T1000 (cell line): Measurements from ENCODE around the gene ASPDH.

ENCODE experiments used
- DNase-seq: peaks from one replicate; lab custom pipeline; 2025; ENCODE audit warnings: mixed read lengths; lab: John Stamatoyannopoulos, UW

The ASPDH gene

DNA sequence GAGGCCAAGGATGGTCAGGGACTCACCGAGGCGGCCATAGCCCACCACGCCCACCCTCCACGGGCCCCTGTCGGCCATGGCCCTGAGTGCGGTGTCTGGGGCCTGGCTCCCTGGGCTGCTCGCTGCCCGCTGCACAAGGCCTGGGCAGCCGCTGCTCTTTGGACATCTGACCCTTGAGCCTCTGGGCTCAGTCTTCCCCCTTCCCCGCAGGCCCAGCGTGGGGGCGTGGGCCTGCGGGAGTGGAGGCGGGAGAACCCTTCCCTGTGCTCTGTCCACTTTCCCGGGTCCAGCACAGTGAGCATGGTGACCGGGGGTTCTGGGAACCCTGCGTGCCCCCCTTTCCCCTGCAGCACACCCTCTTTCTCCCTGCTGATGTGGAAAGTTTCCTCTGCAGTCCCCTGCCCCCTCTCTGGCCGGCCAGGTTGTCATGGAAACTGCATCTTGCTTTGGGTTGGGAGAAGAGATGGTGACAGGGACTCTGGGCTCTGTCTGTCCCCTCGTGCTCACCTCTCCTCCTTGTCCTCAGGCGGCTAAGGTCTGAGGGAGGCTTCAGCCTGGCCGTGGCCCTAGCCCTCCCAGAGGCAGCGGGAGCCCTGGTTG is at the start of gene ASPDH:
Gene ASPDH, minus strand, starts transcription at position 168 of the 600 bp plus-strand sequence. Its CDS starts 90 bp downstream, at position 78.
- DNase-seq, result no peak

- no peak for DNase-seq
These were observed 49.3 kb upstream of the ASPDH start for GRCh38 chr19:50562996-50563395.

DNA sequence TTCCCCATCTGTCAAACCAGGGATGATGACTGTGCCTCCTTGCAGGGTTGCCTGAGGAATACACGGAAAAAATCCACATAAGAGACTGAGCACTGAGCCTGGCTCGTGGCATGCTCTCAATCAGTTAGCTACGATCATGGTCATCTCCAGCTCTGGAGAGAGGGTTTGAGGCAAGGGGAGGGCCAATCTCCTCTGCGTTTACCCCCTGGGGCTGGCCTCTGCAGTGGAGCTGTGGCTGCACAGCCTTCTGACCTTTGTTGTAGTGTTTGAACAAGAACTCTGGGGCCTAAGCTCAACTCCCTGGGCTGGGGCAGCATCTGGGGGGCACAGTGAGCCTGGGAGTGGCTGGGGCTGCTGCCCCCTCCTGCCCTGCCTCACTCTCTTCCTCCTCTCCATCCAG is 48.6 kb upstream of the ASPDH start:
- no peak for DNase-seq

GRCh38 chr19:50559636-50560035 is 45.9 kb upstream of the ASPDH start:
- DNase-seq, result no peak

DNA sequence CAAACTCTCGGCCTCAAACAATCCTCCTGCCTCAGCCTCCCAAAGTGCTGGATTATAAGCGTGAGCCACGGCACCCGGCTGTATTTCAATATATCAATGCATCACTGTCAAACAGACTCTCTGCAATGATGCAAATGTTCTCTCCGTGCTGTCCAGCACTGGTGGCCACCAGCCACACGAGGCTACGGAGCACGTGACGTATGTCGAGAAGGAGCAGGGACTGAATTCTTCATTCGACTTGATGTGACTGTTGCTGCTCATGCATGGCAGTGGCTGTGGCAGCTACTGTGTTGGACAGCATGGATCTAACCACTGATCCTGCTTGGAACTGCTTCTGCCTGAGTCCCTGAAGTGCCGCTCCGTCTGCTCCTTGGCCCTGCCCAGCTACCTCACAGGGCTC is 44.7 kb upstream of the ASPDH start:
- DNase-seq, result no peak

DNA sequence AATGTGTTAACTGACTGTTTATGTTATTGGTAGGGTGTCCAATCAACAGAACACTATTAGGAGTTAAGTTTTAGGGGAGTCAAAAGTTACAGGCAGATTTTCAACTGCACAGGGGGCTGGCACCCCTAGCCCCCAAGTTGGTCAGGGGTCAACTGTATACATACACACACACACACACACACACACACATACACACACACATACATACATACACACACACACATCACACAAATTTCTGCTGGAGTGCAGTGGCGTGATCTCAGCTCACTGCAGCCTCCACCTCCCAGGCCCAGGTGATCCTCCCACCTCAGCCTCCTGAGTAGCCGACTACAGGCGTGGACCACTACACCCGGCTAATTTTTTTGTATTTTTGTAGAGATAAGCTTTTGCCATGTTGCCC is 44.3 kb upstream of the ASPDH start:
- no peak for DNase-seq

GRCh38 chr19:50557009-50557613 is 43.4 kb upstream of the ASPDH start:
- no peak for DNase-seq

DNA sequence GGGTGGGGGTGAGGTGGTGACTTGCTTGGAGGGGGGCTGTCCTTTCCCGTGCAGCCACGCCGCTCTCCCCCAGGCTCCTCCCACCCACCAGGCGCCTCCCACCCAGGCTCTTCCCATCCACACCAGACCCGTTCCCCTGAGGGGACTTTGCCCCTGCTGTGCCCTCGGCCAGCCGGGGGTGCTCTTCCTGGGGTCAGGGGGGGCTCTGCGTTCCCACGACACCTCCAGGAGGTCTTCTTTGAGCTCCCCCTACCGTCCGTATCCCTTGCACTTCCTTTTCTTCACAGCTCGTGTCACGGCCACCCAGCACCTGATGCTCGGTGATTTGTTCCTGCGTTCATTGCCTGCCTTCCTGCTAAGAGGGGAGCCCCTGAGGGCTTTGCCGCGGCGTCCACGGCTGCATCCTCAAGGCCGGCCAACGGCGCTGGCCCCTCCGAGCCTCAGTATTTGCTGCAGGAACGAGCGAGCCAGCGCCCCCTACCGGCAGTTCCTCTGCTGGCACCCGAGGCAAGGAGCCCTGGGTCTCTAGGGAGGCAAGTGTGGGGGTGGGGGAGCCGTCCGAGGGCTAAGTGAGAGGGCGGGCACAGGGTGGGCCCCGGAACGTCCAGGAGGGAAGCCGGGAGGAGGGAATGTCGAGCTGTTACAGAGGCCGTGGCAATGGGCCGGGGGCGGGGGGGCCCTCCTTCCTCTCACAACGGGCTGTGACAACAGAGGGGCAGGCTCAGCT is 42.7 kb upstream of the ASPDH start:
- no peak for DNase-seq

DNA sequence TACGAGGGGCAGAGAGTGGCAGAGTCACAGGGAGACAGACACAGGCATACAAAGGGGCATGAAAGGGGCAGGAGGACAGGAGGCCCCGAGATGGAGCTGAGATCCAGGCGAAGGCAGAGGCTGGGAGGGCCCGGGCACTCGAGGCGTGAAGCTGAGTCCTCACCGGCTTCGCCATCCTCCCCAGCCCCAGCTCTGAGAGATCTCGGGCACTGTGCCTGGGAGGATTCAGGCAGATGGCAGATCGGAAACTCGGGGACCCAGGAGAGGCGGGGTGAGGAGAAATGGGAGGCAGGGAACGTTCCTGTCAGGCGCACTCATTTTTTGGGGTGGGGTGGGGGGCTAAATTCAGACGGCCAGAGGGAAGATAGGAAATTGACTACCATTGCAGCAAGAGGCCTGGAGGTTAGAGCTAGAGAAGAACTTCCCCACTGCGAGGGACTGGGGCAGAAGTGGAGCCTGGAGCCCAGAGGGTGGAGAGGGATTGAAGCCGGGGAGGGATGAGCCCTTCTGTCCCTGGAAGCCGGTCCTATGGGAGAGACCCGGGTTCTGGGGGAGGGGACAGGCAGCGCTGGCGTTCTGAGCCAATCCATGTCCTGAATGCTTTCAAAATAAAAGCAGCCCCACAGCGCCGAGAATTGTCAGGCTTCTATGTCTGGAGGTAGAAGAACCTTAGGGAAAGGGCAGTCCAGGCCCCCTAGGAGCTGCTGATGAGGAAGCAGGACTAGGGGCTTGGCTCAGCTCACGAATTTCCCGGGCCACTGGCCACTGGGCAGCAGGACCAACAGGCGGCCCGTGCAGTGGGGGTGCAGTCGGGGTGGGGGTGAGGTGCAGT is 42.0 kb upstream of the ASPDH start:
- DNase-seq, result no peak

- DNase-seq, result no peak
These were observed 41.3 kb upstream of the ASPDH start for GRCh38 chr19:50555033-50555432.

DNA sequence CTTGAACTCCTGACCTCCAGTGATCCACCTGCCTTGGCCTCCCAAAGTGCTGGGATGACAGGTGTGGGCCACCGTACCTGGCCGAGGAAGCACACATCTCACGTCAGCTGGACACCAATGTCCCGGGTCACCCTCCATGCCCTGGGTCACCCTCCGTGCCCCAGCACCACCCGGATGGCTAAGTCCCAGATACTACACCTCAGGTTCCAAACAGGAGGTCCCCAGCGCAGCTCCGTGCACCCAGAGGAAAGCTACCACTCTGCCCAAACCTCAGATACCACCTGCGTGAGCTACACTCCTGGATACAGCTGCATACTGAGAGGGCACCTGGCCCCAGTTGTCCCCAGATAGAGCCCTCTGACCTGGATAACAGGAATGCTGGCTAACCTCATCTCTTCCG is 40.5 kb upstream of the ASPDH start:
- DNase-seq, result no peak

- DNase-seq, result no peak
These were observed 39.5 kb upstream of the ASPDH start for GRCh38 chr19:50553134-50553703.

DNA sequence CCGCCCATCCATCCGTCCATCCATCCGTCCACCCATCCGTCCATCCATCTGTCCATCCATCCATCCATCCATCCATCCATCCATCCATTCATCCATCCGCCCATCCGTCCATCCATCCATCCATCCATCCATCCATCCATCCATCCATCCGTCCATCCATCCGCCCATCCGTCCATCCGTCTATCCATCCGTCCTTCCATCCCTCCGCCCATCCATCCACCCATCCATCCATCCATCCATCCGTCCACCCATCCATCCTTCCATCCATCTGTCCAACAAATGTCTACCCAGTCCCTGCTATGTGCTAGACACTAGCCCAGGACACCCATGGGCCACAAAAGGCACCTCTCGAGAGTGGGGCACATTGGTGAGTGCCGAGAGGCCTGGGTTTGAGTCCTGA is 38.8 kb upstream of the ASPDH start:
- DNase-seq, result no peak

GRCh38 chr19:50551715-50552187 is 38.0 kb upstream of the ASPDH start:
- no peak for DNase-seq

- DNase-seq, result no peak
These were observed 37.5 kb upstream of the ASPDH start for GRCh38 chr19:50551034-50551714.

DNA sequence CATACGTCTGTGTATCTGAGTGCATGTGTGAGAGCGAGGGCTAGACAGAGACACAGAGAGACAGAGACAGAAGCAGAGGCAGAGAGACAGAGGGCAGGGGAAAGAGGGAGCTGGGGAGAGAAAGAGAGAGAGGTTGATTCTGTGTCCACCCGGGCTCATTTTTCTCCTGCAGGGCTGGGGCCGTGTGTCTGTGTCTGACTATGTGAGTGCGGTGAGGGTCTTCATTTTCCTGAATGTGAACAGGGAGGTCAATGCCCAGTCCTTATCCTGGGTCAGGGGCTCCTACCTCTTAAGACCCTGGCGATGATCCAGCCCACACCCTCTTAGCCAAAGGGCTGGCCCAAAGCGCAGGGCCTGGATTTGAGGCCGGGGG is 36.9 kb upstream of the ASPDH start:
- DNase-seq, result no peak

- no peak for DNase-seq
These were observed 36.3 kb upstream of the ASPDH start for GRCh38 chr19:50549927-50550593.

GRCh38 chr19:50549059-50549926 is 35.6 kb upstream of the ASPDH start:
- DNase-seq, result no peak

- DNase-seq, result no peak
These were observed 34.7 kb upstream of the ASPDH start for GRCh38 chr19:50548191-50549058.
